GM21447 (cell line): ENCODE results near the gene ATP8B1.
"Not testable (repeated sequence)": the region's sequence is repeated elsewhere in the genome, so short reads cannot be mapped to it uniquely, and the experiment has no call there.

Experiments used
- ATAC-seq: cut with Tn5 transposase; IDR thresholded peaks from one replicate; pipeline ENCODE4 v1.9.1; 2021; ENCODE audit not compliant: unreplicated experiment

The ATP8B1 gene

GRCh38 chr18:57803103-57803969 lies at the start of gene ATP8B1:
TSS of gene ATP8B1 (minus strand) at chr18:57803315. CDS start at chr18:57731807, 71,508 bp downstream.
- ATAC-seq, result no peak

GRCh38 chr18:57850063-57850462 lies 46.9 kb upstream of the ATP8B1 start:
- ATAC-seq, result no peak

GRCh38 chr18:57848374-57848773 lies 45.3 kb upstream of the ATP8B1 start:
- ATAC-seq, result not testable (repeated sequence)

- ATAC-seq, result not testable (repeated sequence)
Observed at GRCh38 chr18:57847431-57847830, 44.3 kb upstream of the ATP8B1 start.

GRCh38 chr18:57846258-57846657 lies 43.1 kb upstream of the ATP8B1 start:
- no peak for ATAC-seq

GRCh38 chr18:57845605-57846074 lies 42.5 kb upstream of the ATP8B1 start:
- no peak for ATAC-seq

GRCh38 chr18:57844319-57844718 lies 41.2 kb upstream of the ATP8B1 start:
- no peak for ATAC-seq

GRCh38 chr18:57843386-57843785 lies 40.3 kb upstream of the ATP8B1 start:
- ATAC-seq, result no peak

GRCh38 chr18:57841568-57841967 lies 38.5 kb upstream of the ATP8B1 start:
- peak; percentile 48 for ATAC-seq

GRCh38 chr18:57839942-57840381 lies 36.8 kb upstream of the ATP8B1 start:
- no peak for ATAC-seq

GRCh38 chr18:57837917-57838548 lies 34.9 kb upstream of the ATP8B1 start:
- peak; percentile 79 for ATAC-seq

GRCh38 chr18:57836557-57836956 lies 33.4 kb upstream of the ATP8B1 start:
- ATAC-seq, result no peak

GRCh38 chr18:57835904-57836303 lies 32.8 kb upstream of the ATP8B1 start:
- ATAC-seq, result no peak

- no peak for ATAC-seq
Observed at GRCh38 chr18:57834616-57835015, 31.5 kb upstream of the ATP8B1 start.

GRCh38 chr18:57833441-57834101 lies 30.5 kb upstream of the ATP8B1 start:
- peak; percentile 51 for ATAC-seq

GRCh38 chr18:57832730-57833129 lies 29.6 kb upstream of the ATP8B1 start:
- ATAC-seq, result no peak

GRCh38 chr18:57831597-57832377 lies 28.7 kb upstream of the ATP8B1 start:
- no peak for ATAC-seq

- no peak for ATAC-seq
Observed at GRCh38 chr18:57827646-57828045, 24.5 kb upstream of the ATP8B1 start.

- ATAC-seq, result no peak
Observed at GRCh38 chr18:57826252-57826651, 23.1 kb upstream of the ATP8B1 start.

- ATAC-seq, result not testable (repeated sequence)
Observed at GRCh38 chr18:57820583-57820982, 17.5 kb upstream of the ATP8B1 start.
